ENCODE results near the gene SLC45A1.

GRCh38 chr1:8333246-8333987 lies 15.5 kb downstream of the SLC45A1 start:
- TF ChIP-seq CTCF (IDR thresholded peaks at IDR 0.05; ENCODE audit: low read depth, low read length): no peak
- TF ChIP-seq EZH2phosphoT487 (IDR thresholded peaks at IDR 0.05; ENCODE audit: low read depth): no peak
